Upper lobe of left lung (tissue), 4 donors: ENCODE results near the gene SLC45A3.

Experiments
- POLR2A ChIP-seq, 4 donors: fragments of 450-650 bp; IDR thresholded peaks; one replicate each; pipeline ENCODE4 v1.5.1; 2016 to 2017; ENCODE audit warnings: antibody characterized with exemption in 4 of 4, mild to moderate bottlenecking in 2 of 4
- TF ChIP-seq, protein P1 (sequence below), 6 experiments: fragments of 450-650 bp in 4 of 6; fragments of 200-600 bp in 2 of 6; sonication (generic) in 2 of 6; IDR thresholded peaks; one replicate each; pipeline ENCODE4 v1.5.1; 2016 to 2019; ENCODE audit warnings: antibody characterized with exemption in 6 of 6

GRCh38 chr1:205719015-205719414 is 38.7 kb upstream of the SLC45A3 start:
- TF ChIP-seq, protein P1, sequence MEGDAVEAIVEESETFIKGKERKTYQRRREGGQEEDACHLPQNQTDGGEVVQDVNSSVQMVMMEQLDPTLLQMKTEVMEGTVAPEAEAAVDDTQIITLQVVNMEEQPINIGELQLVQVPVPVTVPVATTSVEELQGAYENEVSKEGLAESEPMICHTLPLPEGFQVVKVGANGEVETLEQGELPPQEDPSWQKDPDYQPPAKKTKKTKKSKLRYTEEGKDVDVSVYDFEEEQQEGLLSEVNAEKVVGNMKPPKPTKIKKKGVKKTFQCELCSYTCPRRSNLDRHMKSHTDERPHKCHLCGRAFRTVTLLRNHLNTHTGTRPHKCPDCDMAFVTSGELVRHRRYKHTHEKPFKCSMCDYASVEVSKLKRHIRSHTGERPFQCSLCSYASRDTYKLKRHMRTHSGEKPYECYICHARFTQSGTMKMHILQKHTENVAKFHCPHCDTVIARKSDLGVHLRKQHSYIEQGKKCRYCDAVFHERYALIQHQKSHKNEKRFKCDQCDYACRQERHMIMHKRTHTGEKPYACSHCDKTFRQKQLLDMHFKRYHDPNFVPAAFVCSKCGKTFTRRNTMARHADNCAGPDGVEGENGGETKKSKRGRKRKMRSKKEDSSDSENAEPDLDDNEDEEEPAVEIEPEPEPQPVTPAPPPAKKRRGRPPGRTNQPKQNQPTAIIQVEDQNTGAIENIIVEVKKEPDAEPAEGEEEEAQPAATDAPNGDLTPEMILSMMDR (IDR thresholded peaks at IDR 0.05) = no peak
- no peak for TF ChIP-seq POLR2A (IDR thresholded peaks at IDR 0.05)
